Activated effector memory CD4-positive, alpha-beta T cell treated with anti-CD3 and anti-CD28 coated beads, Interleukin-2, amount 50 U/mL, for 16 hours (primary cell): Measurements from ENCODE around the gene TBC1D22B.
"Not testable (repeated sequence)": the region's sequence is repeated elsewhere in the genome, so short reads cannot be mapped to it uniquely, and the experiment has no call there.

Experiments
- DNase-seq: peaks from one replicate; pipeline ENCODE4 v3.0.0-alpha.2; 2020

TBC1D22B gene

GRCh38 chr6:37324131-37325033 is 66.8 kb downstream of the TBC1D22B start:
- DNase-seq: no peak

GRCh38 chr6:37330345-37330744 is 72.8 kb downstream of the TBC1D22B start:
- not testable (repeated sequence) for DNase-seq

DNA sequence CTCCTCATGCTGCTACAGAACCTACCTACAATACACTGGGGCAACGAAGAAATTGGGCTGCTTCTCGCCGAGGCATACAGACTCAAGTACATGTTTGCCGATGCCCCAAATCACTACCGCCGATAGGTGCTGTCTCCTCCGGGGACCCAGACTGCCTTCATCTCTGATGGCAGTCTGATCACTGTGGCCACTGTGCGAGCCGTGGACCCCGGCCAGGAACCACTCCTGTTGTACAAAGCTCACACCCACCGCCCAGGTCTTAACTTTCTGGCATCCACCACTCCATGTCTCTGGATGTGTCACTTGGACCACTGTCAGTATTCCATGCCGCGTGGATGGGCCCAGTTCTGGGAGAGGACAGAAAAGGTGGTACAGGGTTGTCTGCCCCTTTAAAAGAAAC is 73.5 kb downstream of the TBC1D22B start:
- no peak for DNase-seq

DNA sequence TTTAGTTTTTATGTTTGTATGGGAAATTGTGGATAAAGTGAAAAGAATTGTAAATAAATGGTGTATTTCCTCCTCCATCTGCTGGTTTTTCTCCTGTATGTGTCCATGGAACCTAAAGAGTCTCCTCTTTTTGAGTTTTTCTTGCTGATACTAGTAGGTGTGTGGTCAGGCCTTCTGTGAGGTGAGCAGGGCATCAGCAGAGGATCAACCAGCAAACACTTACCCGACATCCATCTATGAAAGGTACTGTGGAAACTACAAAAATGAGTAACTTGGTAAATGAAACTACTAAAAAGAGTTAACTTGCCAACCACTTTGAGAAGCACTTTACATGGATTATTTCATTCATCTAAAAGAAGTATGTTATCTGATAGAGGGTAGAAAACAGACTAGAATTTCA is 75.3 kb downstream of the TBC1D22B start:
- DNase-seq: no peak

DNA sequence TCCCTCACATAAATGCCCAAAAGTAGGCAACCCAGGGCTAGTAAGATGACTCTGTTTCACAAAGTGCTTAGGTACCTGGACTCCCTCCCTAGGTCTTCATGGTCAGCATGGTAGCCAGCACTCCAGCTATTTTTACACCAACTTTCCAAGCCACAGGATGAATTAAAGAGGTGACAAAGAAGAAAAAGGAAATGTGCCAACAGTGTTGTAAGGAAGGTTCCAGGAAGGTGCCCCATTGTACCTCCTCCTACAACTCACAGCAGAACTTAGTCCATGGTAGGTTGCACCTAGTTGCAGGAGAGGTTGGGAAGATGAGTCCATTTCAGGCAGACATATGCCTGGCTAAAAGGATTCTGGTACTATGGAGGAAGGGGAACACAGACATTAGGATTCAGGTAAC is 76.5 kb downstream of the TBC1D22B start:
- DNase-seq: no peak

- not testable (repeated sequence) for DNase-seq
Observed at GRCh38 chr6:37338317-37338716, 80.7 kb downstream of the TBC1D22B start.

DNA sequence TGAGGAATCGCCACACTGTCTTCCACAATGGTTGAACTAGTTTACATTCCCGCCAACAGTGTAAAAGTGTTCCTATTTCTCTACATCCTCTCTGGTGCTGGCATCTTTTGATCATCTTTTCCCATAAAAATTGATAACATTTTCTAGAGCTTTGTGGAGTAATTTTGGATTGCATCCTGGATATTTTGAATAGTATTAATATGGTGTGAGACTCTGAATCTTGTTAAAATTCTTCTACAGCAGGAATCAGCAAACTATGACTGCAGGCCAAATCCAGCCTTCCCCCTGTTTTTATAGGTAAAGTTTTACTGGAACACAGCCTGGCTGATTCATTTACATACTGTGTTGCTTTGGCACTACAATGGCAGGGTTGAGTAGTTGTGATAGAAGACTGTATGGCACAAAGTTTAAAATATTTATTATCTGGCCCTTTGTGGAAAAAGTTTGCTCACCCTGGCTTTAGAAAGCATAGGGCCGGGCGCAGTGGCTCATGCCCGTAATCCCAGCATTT is 81.2 kb downstream of the TBC1D22B start:
- no peak for DNase-seq

- DNase-seq: no peak
Observed at GRCh38 chr6:37339741-37340638, 82.4 kb downstream of the TBC1D22B start.

DNA sequence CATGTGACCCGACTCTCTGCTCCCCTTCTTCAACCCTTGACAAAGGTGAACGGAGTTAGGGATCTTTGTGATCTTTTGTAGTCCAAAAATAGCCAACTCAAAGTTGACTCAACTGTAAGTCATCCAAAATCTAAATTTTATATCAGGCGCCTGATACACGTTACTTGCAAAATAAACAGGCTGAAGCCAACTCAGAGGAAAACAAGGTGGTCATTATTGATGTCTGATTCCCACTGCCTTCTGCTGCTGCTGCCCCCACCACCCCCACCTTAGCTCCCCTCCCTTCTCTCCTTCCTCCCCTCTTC is 83.0 kb downstream of the TBC1D22B start:
- no peak for DNase-seq

DNA sequence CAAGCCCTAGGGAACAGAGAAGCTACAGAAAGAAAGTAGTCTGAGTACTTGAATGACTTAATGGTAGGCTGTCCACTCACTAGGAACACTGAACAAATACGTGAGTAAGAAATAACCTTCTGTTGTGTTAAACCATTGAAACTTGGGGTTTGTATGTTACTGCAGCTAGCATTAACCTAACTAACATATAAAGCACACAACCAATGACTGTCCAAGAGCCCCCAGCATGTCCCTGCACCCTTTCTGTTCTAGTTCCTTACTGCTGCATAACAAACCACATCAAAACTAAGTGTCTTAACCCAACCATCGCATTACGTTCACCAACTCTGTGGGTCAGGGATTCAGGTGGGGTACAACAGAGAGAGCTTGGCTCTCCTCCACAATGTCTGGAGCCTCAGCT is 85.7 kb downstream of the TBC1D22B start:
- no peak for DNase-seq

DNA sequence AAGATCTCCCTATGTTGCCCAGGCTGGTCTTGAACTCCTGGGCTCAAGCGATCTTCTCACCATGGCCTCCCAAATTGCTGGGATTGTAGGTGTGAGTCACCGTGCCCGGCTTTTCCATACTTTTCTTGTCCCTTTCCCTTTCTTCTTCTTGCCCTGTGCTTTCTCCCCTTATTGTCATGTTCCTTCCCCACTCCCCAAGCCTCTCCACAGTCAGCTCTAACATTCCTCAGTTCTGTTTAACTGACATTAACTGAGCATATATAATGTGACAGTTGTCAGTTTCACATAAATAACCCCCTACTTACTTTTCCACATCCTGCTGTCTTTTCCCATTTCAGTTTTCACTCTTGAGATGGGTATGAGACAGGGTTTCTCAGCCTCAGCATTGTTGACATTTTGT is 86.7 kb downstream of the TBC1D22B start:
- DNase-seq: no peak

DNA sequence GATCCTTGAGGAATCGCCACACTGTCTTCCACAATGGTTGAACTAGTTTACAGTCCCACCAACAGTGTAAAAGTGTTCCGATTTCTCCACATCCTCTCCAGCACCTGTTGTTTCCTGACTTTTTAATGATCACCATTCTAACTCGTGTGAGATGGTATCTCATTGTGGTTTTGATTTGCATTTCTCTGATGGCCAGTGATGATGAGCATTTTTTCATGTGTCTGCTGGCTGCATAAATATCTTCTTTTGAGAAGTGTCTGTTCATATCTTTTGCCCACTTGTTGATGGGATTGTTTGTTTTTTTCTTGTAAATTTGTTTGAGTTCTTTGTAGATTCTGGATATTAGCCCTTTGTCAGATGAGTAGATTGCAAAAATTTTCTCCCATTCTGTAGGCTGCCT is 88.2 kb downstream of the TBC1D22B start:
- not testable (repeated sequence) for DNase-seq

GRCh38 chr6:37347177-37347576 is 89.6 kb downstream of the TBC1D22B start:
- no peak for DNase-seq

GRCh38 chr6:37347670-37348111 is 90.1 kb downstream of the TBC1D22B start:
- no peak for DNase-seq

GRCh38 chr6:37351027-37351426 is 93.5 kb downstream of the TBC1D22B start:
- DNase-seq: no peak

DNA sequence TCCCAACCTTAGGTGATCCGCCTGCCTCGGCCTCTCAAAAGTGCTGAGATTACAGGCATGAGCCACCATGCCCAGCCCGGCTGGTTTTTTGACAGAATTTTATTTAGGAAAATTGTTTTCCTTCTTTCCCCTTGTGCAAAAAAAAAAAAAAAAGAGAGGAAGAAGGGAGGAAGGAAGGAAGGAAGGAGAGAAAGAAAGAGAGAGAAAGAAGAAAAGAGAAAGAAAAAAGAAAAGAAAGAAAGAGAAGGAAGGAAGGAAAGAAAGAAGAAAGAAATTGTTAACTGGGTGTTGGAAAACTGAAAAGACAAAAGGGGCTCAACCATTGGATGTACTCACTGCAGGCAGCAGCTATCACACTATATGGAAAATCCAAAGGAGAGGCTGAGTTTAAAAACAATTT is 94.8 kb downstream of the TBC1D22B start:
- DNase-seq: no peak

DNA sequence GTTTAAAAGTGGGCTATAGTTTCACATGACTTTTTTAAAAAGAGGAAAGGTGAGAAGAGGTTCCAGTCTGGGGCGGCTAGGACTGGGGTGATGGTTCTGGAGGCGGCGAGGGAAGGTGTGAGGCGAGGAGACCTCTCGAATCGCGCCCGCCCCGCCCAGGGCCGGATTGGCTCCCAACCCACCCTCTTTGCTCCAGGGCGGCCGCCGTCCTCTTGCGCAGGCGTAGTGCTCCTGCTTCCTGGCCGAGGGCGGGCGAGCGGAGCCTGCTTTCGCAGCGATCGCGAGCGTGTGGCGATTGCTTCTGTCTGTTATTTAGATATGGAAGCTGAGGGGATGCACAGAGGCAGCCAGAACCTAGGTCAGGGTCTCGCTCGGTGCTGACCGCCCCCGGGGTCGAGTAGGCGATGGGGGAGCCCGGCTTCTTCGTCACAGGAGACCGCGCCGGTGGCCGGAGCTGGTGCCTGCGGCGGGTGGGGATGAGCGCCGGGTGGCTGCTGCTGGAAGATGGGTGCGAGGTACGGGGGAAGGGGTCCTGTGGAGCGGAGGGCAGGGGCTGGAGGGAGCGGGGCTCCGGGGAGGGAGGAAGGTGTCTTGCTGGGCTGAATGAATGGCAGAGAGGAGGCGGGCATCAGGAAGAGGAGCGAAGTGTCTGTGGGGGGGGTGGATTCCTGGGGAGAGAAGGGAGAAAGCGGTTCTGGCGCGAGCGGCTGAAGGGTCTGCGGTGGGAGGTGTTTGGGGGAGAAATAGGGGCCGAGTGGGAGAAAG is 96.4 kb downstream of the TBC1D22B start, which contains the start of gene RNF8:
Gene RNF8, plus strand, starts transcription at position 223 of the 765 bp plus-strand sequence. Its CDS starts 182 bp downstream, at position 405.
- DNase-seq: peak; percentile 95

DNA sequence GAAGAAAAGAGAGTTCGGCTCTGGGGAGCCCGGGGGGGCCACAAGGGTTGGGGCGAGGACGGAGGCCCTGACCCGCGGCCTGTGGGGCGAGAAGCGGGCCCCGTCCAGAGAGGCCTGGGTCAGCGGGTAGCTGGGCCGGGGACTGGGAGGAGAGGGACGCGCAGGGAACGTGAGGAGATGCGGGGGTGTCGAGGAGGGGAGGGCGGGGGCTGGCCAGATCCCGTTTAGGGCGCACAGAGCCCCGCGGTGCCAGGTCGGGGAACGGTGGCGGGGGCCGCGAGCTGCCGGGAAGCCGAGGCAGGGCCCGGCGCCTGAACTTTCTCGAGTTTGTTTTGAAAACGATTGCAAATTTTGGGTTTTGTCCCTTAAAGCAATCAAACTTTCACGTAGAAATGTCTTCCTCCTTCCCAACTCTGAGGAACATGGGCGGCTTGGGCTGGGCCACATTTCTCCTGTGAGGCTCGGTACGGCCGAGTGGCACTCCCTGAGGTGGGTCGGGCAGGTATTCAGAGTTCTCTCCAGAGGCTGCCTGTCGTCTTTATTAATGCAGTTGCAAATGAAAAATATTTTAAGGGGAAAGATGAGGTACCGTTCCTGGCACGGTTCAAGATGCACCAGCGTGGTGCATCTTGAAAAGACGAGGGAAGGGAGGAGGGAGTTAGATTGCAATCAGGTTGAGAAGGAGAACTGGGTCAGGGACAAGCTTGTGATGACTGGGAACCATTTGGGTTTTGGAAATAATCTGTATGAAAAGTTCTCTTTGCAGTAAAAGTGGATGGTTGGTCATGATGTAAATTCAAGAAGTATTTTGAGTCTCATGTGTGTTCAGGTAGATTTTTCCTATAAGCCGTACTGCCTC is 97.2 kb downstream of the TBC1D22B start:
- DNase-seq: peak; percentile 64

DNA sequence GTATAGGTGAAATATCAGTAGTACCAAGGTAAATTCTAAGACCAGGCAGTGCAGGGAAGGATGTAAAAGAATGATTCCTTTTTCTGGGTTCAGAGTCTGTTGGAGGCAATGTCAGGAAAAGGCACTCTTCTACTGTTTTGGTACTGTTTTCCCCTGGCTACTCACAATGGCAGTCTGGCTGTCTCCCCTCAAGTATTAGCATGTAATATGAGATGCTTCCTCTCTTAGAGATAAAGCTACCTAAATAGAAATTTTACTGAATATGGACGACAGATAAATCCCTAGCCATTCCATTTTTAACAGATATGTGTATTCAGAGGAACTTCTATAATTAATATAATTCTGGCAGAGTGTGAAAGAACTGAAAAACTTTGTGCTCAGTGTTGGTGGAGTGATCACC is 99.7 kb downstream of the TBC1D22B start:
- no peak for DNase-seq

DNA sequence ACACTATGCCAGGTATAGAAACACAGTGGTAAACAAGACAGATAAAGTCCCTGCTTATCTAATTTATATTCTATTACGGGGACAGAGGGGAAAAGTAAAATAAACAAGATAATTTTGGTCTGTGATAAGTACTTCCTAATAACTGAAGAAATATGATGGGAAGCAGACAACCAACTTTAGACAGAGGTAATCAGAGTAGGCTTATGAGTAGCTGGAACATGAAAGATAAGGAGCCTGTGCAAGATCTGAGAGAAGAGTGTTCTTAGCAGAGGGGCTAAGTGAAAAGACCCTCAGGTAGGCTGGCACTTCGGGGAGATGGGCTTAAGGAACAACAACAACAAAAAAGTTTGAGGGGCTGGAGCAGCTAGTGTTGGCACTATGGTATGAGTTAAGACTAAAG is 100.3 kb downstream of the TBC1D22B start:
- no peak for DNase-seq

DNA sequence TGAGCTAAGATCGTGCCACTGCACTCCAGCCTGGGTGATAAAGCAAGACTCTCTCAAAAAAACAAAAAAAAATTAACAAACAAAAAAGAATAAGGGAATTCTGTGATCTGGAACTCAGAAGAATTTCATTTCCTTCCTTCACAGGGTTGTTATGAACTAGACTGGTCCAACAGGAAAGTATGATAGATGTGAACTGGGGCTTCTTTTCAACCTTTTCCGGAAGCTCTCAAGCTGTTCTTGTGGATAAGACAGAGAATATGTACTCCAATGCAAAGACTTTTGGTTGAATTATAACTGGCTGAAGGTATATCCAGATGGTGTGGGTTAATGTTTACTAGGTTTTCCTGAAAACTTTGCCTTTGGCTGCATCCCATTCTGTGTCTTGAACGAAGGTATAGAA is 101.5 kb downstream of the TBC1D22B start:
- DNase-seq: no peak
